HAP-1 (cell line): ENCODE results near the gene CLCF1.

Experiments used
- DNase-seq, 2 experiments: peaks; one replicate each; pipeline ENCODE4 v3.0.0-alpha.2; 2016 to 2020; ENCODE audit warnings: low spot score in 2 of 2
- H3K27me3 ChIP-seq: fragments of 250-450 bp; sonication (Bioruptor Pico); 2 replicates; pipeline ENCODE4 v1.5.1; 2020; ENCODE audit warnings: low read depth, mild to moderate bottlenecking, moderate library complexity
- H3K36me3 ChIP-seq: fragments of 250-450 bp; sonication (Bioruptor Pico); replicated peaks from 2 replicates; pipeline ENCODE4 v1.5.1; 2020; ENCODE audit warnings: mild to moderate bottlenecking
- H3K4me1 ChIP-seq: fragments of 250-450 bp; sonication (Bioruptor Pico); 2 replicates; pipeline ENCODE4 v1.5.1; 2020; ENCODE audit warnings: mild to moderate bottlenecking
- H3K4me3 ChIP-seq: fragments of 250-450 bp; sonication (Bioruptor Pico); 2 replicates; pipeline ENCODE4 v1.5.1; 2020; ENCODE audit warnings: mild to moderate bottlenecking, moderate library complexity
- H3K9me3 ChIP-seq: fragments of 250-450 bp; sonication (Bioruptor Pico); 2 replicates; pipeline ENCODE4 v1.5.1; 2020; ENCODE audit warnings: mild to moderate bottlenecking, moderate library complexity
- in situ Hi-C: fragments of 300-500 bp; cut with MboI; formaldehyde crosslinking; loops from 3 replicates; pipeline ENCODE4 v1.14.3; 2020; ENCODE audit warnings: low sequenced_read_pairs, inconsistent platforms, mixed read lengths

The CLCF1 gene

GRCh38 chr11:67412495-67413179 lies 39.2 kb upstream of the CLCF1 start:
- in situ Hi-C loops = no loop called here
- Histone ChIP-seq H3K4me1 (no peaks in the 10 kb centered on the region; the same call in 1 of the 2 replicates), H3K9me3 (no peaks in the 10 kb centered on the region), H3K4me3 (no peak overlapping the region), H3K27me3 (peaks cover 8% of the 10 kb centered on the region; the same call in 1 of the 2 replicates), H3K36me3 (no peaks in the 10 kb centered on the region)
- DNase-seq = no peak

- H3K27me3 ChIP-seq = peaks cover 8% of the 10 kb centered on the region; the same call in 1 of the 2 replicates
- DNase-seq = no peak
- H3K9me3 ChIP-seq = no peaks in the 10 kb centered on the region
- no peaks in the 10 kb centered on the region for H3K36me3 ChIP-seq
- no peaks in the 10 kb centered on the region; the same call in 1 of the 2 replicates for H3K4me1 ChIP-seq
- no peak overlapping the region for H3K4me3 ChIP-seq
- in situ Hi-C loops = no loop called here
These were observed 38.4 kb upstream of the CLCF1 start for GRCh38 chr11:67411785-67412152.

- no peaks in the 10 kb centered on the region; the same call in 1 of the 2 replicates for H3K4me1 ChIP-seq
- no peak overlapping the region for H3K4me3 ChIP-seq
- peaks cover 8% of the 10 kb centered on the region; the same call in 1 of the 2 replicates for H3K27me3 ChIP-seq
- H3K9me3 ChIP-seq = no peaks in the 10 kb centered on the region
- in situ Hi-C loops = no loop called here
- H3K36me3 ChIP-seq = no peaks in the 10 kb centered on the region
- no peak for DNase-seq
These were observed 37.8 kb upstream of the CLCF1 start for GRCh38 chr11:67410984-67411784.

- no peaks in the 10 kb centered on the region; the same call in 1 of the 2 replicates for H3K4me1 ChIP-seq
- H3K9me3 ChIP-seq = no peaks in the 10 kb centered on the region
- in situ Hi-C loops = no loop called here
- no peaks in the 10 kb centered on the region for H3K36me3 ChIP-seq
- no peak overlapping the region for H3K4me3 ChIP-seq
- DNase-seq = no peak
- peaks cover 8% of the 10 kb centered on the region; the same call in 1 of the 2 replicates for H3K27me3 ChIP-seq
These were observed 37.0 kb upstream of the CLCF1 start for GRCh38 chr11:67410369-67410831.

- DNase-seq = peak in 1 of 2 experiments; percentile 59
- in situ Hi-C loops = no loop called here
- Histone ChIP-seq H3K9me3 (no peaks in the 10 kb centered on the region), H3K27me3 (peaks cover 8% of the 10 kb centered on the region; the same call in 1 of the 2 replicates), H3K36me3 (no peaks in the 10 kb centered on the region), H3K4me3 (no peak overlapping the region), H3K4me1 (no peaks in the 10 kb centered on the region; the same call in 1 of the 2 replicates)
These were observed 36.5 kb upstream of the CLCF1 start for GRCh38 chr11:67409781-67410368.

GRCh38 chr11:67409261-67409666 lies 35.9 kb upstream of the CLCF1 start:
- DNase-seq = no peak

GRCh38 chr11:67408437-67409200 lies 35.2 kb upstream of the CLCF1 start:
- no peak for DNase-seq
- H3K9me3 ChIP-seq = no peaks in the 10 kb centered on the region
- peaks cover 8% of the 10 kb centered on the region; the same call in 1 of the 2 replicates for H3K27me3 ChIP-seq
- no peaks in the 10 kb centered on the region; the same call in 1 of the 2 replicates for H3K4me1 ChIP-seq
- in situ Hi-C loops = no loop called here
- H3K4me3 ChIP-seq = no peak overlapping the region
- H3K36me3 ChIP-seq = no peaks in the 10 kb centered on the region

More at GRCh38 chr11:67409261-67409666, 35.9 kb upstream of the CLCF1 start:
- Histone ChIP-seq H3K36me3 (no peaks in the 10 kb centered on the region), H3K4me3 (no peak overlapping the region), H3K9me3 (no peaks in the 10 kb centered on the region), H3K27me3 (peaks cover 8% of the 10 kb centered on the region; the same call in 1 of the 2 replicates), H3K4me1 (no peaks in the 10 kb centered on the region; the same call in 1 of the 2 replicates)
- in situ Hi-C loops = no loop called here

GRCh38 chr11:67407688-67408163 lies 34.3 kb upstream of the CLCF1 start:
- in situ Hi-C loops = no loop called here
- H3K4me1 ChIP-seq = no peaks in the 10 kb centered on the region; the same call in 1 of the 2 replicates
- no peak overlapping the region for H3K4me3 ChIP-seq
- no peaks in the 10 kb centered on the region for H3K9me3 ChIP-seq
- DNase-seq = no peak
- no peaks in the 10 kb centered on the region for H3K36me3 ChIP-seq
- peaks cover 8% of the 10 kb centered on the region; the same call in 1 of the 2 replicates for H3K27me3 ChIP-seq

- no peak overlapping the region for H3K4me3 ChIP-seq
- DNase-seq = no peak
- H3K27me3 ChIP-seq = peaks cover 8% of the 10 kb centered on the region; the same call in 1 of the 2 replicates
These were observed 33.7 kb upstream of the CLCF1 start for GRCh38 chr11:67406969-67407687.

GRCh38 chr11:67406420-67406968 lies 33.1 kb upstream of the CLCF1 start:
- H3K4me1 ChIP-seq = peaks cover 5% of the 10 kb centered on the region
- in situ Hi-C loops = no loop called here

More at GRCh38 chr11:67406969-67407687, 33.7 kb upstream of the CLCF1 start:
- peaks cover 3% of the 10 kb centered on the region for H3K4me1 ChIP-seq
- in situ Hi-C loops = no loop called here
- no peaks in the 10 kb centered on the region for H3K9me3 ChIP-seq
- H3K36me3 ChIP-seq = no peaks in the 10 kb centered on the region

GRCh38 chr11:67405688-67406339 lies 32.4 kb upstream of the CLCF1 start:
- no peak for DNase-seq
- in situ Hi-C loops = no loop called here

More at GRCh38 chr11:67406420-67406968, 33.1 kb upstream of the CLCF1 start:
- Histone ChIP-seq H3K4me3 (no peak overlapping the region), H3K36me3 (no peaks in the 10 kb centered on the region; the same call in 1 of the 2 replicates), H3K9me3 (no peaks in the 10 kb centered on the region), H3K27me3 (peaks cover 8% of the 10 kb centered on the region; the same call in 1 of the 2 replicates)
- no peak for DNase-seq

GRCh38 chr11:67405196-67405567 lies 31.8 kb upstream of the CLCF1 start:
- no peak for DNase-seq

More at GRCh38 chr11:67405688-67406339, 32.4 kb upstream of the CLCF1 start:
- Histone ChIP-seq H3K36me3 (no peaks in the 10 kb centered on the region; the same call in 1 of the 2 replicates), H3K4me3 (no peak overlapping the region), H3K27me3 (peaks cover 8% of the 10 kb centered on the region; the same call in 1 of the 2 replicates), H3K4me1 (peaks cover 6% of the 10 kb centered on the region), H3K9me3 (no peaks in the 10 kb centered on the region)

More at GRCh38 chr11:67405196-67405567, 31.8 kb upstream of the CLCF1 start:
- Histone ChIP-seq H3K36me3 (peaks cover 4% of the 10 kb centered on the region), H3K4me3 (no peak overlapping the region), H3K4me1 (peaks cover 13% of the 10 kb centered on the region), H3K9me3 (no peaks in the 10 kb centered on the region), H3K27me3 (peaks cover 8% of the 10 kb centered on the region; the same call in 1 of the 2 replicates)
- in situ Hi-C loops = no loop called here
